ENCODE results near the gene NPIPB6. TPM values are rescaled to one million over a fixed set of nuclear protein-coding genes. Genes with fewer than 3 reads are reported as not detected.

NPIPB6 gene
- total RNA-seq, 1 donor from 2014 or later = 6.8 TPM

DNA sequence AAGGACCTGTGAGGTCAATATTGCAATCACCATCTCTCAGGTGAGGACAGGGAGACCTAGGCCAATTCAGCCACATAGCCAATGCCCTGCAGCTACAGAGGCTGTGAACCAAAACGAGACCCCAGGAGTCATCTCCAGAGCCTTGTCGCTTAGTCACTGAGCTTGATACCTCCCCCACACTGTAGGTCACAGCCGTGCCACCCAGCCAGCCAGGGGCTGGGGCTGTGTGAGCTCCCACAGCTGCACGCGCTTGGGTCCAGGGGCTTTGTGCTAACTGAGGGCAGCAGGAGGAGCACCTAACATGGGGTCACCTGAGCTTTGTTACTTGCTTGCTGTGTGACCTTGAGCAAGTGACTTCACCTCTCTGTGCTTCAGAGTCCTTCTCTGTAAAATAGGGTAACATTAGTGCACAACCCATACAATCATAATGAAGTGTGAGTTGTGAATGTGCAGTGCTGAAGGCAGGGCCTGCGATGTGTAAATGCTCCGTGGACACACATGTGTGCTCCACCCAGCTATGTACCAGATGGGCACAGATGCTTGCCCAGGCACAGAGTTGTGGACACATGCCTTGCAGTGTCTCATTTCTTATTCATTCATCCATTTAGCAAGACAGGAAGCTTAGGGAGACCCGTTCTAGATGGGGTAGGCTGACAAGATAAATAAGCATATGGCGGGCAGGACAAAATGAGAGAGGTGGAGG, 45.1 kb downstream of the NPIPB6 start:
- POLR2A ChIA-PET = no interaction called here
- Mint-ChIP-seq H3K27ac (no peak overlapping the region), H3K27me3 (no peaks in the 10 kb centered on the region), H3K9me3 (no peaks in the 10 kb centered on the region), H3K4me1 (peaks cover 3% of the 10 kb centered on the region), H3K36me3 (ENCODE audit: low read depth) (no peaks in the 10 kb centered on the region), H3K4me3 (no peak overlapping the region)
- CTCF ChIA-PET = interaction anchor here (0.8 to 2.4 kb wide), 4 partner anchors 9 to 40 kb away, joined by 3 to 40 read pairs (median 6); no protein-coding TSS in a partner anchor
- TF ChIP-seq, protein P1, sequence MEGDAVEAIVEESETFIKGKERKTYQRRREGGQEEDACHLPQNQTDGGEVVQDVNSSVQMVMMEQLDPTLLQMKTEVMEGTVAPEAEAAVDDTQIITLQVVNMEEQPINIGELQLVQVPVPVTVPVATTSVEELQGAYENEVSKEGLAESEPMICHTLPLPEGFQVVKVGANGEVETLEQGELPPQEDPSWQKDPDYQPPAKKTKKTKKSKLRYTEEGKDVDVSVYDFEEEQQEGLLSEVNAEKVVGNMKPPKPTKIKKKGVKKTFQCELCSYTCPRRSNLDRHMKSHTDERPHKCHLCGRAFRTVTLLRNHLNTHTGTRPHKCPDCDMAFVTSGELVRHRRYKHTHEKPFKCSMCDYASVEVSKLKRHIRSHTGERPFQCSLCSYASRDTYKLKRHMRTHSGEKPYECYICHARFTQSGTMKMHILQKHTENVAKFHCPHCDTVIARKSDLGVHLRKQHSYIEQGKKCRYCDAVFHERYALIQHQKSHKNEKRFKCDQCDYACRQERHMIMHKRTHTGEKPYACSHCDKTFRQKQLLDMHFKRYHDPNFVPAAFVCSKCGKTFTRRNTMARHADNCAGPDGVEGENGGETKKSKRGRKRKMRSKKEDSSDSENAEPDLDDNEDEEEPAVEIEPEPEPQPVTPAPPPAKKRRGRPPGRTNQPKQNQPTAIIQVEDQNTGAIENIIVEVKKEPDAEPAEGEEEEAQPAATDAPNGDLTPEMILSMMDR (IDR thresholded peaks at IDR 0.05) = no peak
- intact Hi-C loops (cut with micrococcal nuclease) = loop anchor here (5.0 kb wide), 1 partner anchor 346 kb away; no protein-coding TSS in a partner anchor
- no peak for DNase-seq
- no peak for ATAC-seq (ENCODE audit: low read depth)

DNA sequence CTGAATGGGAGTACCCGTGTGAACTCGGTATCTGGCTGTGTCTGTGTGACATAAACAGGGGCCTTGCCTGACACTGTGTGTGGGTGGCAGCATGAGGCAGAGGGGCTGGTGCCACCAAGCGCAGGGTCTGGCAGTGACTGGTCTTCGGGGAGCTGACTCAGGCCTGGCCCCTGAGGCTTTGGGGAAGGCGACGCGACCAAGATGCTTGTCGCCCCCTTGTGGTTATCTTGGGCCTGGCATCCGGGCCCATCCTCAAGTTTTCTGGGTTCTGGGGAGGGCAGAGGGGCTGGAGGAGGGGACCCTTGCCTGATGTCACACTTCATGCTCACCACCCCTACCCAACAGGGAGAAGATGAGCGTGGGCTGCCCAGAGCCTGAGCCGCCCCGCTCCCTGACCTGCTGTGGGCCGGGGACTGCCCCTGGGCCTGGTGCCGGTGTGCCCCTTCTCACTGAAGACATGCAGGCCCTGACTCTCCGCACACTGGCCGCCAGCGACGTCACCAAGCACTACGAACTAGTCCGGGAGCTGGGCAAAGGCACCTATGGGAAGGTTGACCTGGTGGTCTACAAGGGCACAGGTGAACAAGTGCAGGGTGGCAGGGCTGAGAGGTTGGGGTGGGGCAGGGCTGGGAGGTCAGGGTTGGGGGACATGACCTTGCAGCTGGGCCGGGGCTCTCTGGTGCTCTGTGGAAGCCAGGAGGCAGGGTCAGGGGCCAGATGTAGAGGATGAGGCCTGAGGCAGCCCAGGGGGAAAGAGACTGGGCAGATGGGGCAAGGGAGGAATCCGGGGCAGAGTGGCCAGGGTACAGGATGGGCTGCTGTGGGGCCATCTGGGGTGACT, 46.0 kb downstream of the NPIPB6 start:
- intact Hi-C loops (cut with micrococcal nuclease) = loop anchor here (1.0 to 5.0 kb wide), 2 partner anchors 40 to 345 kb away; no protein-coding TSS in a partner anchor
- TF ChIP-seq, protein P1 (IDR thresholded peaks at IDR 0.05) = peak; percentile 42
- Mint-ChIP-seq H3K27me3 (no peaks in the 10 kb centered on the region), H3K4me1 (peaks cover 3% of the 10 kb centered on the region), H3K4me3 (no peak overlapping the region), H3K9me3 (no peaks in the 10 kb centered on the region), H3K36me3 (ENCODE audit: low read depth) (no peaks in the 10 kb centered on the region), H3K27ac (peak overlapping the region; percentile 41)
- ChIA-PET POLR2A (interaction anchor here (0.5 to 0.6 kb wide), 2 partner anchors 48 to 774 kb away, joined by 3 to 7 read pairs; no protein-coding TSS in a partner anchor), CTCF (interaction anchor here (0.7 to 2.4 kb wide), 8 partner anchors 9 to 39 kb away, joined by 3 to 40 read pairs (median 4); no protein-coding TSS in a partner anchor)
- DNase-seq (peak; percentile 64), ATAC-seq (ENCODE audit: low read depth) (peak; percentile 81)

DNA sequence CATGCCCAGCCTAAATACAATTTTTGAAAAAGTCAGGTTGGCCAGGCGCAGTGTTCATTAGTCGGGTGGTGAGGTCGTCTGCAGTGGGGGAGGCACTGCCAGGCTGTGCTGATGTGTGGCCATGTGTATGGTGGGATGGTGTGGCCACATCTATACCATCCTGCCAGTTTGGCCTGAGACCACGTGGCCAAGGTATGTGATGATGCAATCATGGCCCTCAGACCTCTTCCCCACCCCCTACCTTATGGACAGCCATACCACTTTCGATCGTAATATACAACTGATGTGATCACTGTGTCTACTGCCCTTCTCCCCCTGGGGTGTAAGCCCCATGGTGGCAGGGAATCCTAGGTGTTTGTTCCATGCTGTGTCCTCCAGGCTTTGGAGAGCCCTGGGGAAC, 47.3 kb downstream of the NPIPB6 start:
- H3K27me3 Mint-ChIP-seq = no peaks in the 10 kb centered on the region
- DNase-seq (no peak), ATAC-seq (ENCODE audit: low read depth) (no peak)
- ChIA-PET POLR2A (no interaction called here), CTCF (interaction anchor here (1.3 to 2.4 kb wide), 2 partner anchors 23 to 38 kb away, joined by 4 to 40 read pairs; no protein-coding TSS in a partner anchor)
- peaks cover 6% of the 10 kb centered on the region for H3K4me1 Mint-ChIP-seq
- no peak overlapping the region for H3K27ac Mint-ChIP-seq
- intact Hi-C loops (cut with micrococcal nuclease) = loop anchor here (5.0 kb wide), 1 partner anchor 344 kb away; no protein-coding TSS in a partner anchor
- TF ChIP-seq, protein P1 (IDR thresholded peaks at IDR 0.05) = no peak
- H3K4me3 Mint-ChIP-seq = no peak overlapping the region
- H3K9me3 Mint-ChIP-seq = no peaks in the 10 kb centered on the region
- no peaks in the 10 kb centered on the region for H3K36me3 Mint-ChIP-seq (ENCODE audit: low read depth)

DNA sequence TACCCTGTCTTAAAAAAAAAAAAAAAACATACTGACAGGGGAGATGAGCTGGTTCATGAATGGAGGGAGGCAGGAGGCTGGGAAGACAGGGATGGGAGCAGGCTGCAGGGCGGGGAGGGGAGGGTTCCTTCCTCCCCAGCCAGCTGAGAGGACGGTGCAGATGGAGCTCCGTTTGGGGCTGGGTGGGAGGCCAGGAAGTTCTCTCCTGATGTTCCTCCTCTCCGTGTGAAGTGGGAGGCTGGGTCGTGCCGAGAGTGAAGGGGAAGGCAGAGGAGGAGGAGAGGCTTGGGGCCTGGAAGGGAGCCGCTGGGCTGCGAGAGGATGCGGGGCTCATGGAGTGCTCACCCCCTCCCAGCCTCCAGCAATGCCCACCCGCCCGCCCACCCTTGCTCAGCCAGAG, 49.7 kb downstream of the NPIPB6 start:
- H3K27me3 Mint-ChIP-seq = no peaks in the 10 kb centered on the region
- H3K27ac Mint-ChIP-seq = no peak overlapping the region
- intact Hi-C loops (cut with micrococcal nuclease) = no loop called here
- H3K36me3 Mint-ChIP-seq (ENCODE audit: low read depth) = no peaks in the 10 kb centered on the region
- POLR2A ChIA-PET = no interaction called here
- no peak overlapping the region for H3K4me3 Mint-ChIP-seq
- CTCF ChIA-PET = interaction anchor here (0.7 to 1.2 kb wide), 2 partner anchors 36 to 321 kb away, joined by 3 to 4 read pairs; no protein-coding TSS in a partner anchor
- H3K4me1 Mint-ChIP-seq = peaks cover 25% of the 10 kb centered on the region
- DNase-seq (no peak), ATAC-seq (ENCODE audit: low read depth) (no peak)
- H3K9me3 Mint-ChIP-seq = no peaks in the 10 kb centered on the region
- TF ChIP-seq, protein P1 (IDR thresholded peaks at IDR 0.05) = no peak
